Karpas-422 (cell line): Measurements from ENCODE around the gene AQP2. TPM values are rescaled to one million over a fixed set of nuclear protein-coding genes. Genes with fewer than 3 reads are reported as not detected.

ENCODE experiments used
- DNase-seq: peaks from one replicate; pipeline ENCODE4 v3.0.0-alpha.2; 2015
- H2AFZ ChIP-seq: fragments of 200-600 bp; sonication (generic); 2 replicates; pipeline ENCODE4 v1.6.1; 2014; ENCODE audit warnings: antibody characterized with exemption, low read length, mixed read lengths
- H3K27ac ChIP-seq: fragments of 200-600 bp; sonication (generic); 2 replicates; pipeline ENCODE4 v1.5.1; 2014; ENCODE audit warnings: mild to moderate bottlenecking, low read length, moderate library complexity
- H3K27me3 ChIP-seq: fragments of 200-600 bp; sonication (generic); 2 replicates; pipeline ENCODE4 v1.6.1; 2014; ENCODE audit warnings: low read length, mixed read lengths
- H3K36me3 ChIP-seq: fragments of 200-600 bp; sonication (generic); 2 replicates; pipeline ENCODE4 v1.6.1; 2014; ENCODE audit warnings: low read length, mixed read lengths; ENCODE audit not compliant: insufficient read depth
- H3K4me1 ChIP-seq: fragments of 200-600 bp; sonication (generic); 2 replicates; pipeline ENCODE4 v1.6.1; 2014; ENCODE audit warnings: mild to moderate bottlenecking, low read length, mixed read lengths
- H3K4me2 ChIP-seq: fragments of 200-600 bp; sonication (generic); 2 replicates; pipeline ENCODE4 v1.6.1; 2014; ENCODE audit warnings: low read length, low read depth, mild to moderate bottlenecking; ENCODE audit not compliant: poor library complexity, severe bottlenecking
- H3K4me3 ChIP-seq: fragments of 200-600 bp; sonication (generic); 2 replicates; pipeline ENCODE4 v1.5.1; 2014; ENCODE audit warnings: mild to moderate bottlenecking, antibody characterized with exemption, low read length, mixed read lengths
- H3K79me2 ChIP-seq: fragments of 200-600 bp; sonication (generic); 2 replicates; pipeline ENCODE4 v1.6.1; 2014; ENCODE audit warnings: mild to moderate bottlenecking, low read length, mixed read lengths
- H3K9ac ChIP-seq: fragments of 200-600 bp; sonication (generic); 2 replicates; pipeline ENCODE4 v1.6.0; 2014; ENCODE audit warnings: low read length
- H3K9me2 ChIP-seq: fragments of 200-600 bp; sonication (generic), shearing (Covaris generic); replicated peaks from 2 replicates; pipeline ENCODE4 v1.6.0; 2014; ENCODE audit warnings: mild to moderate bottlenecking, low read length, moderate library complexity; ENCODE audit not compliant: insufficient read depth
- H3K9me3 ChIP-seq: fragments of 300-700, 200-600 bp; sonication (generic); 2 replicates; pipeline ENCODE4 v1.6.1; 2014; ENCODE audit warnings: low read length, mixed read lengths
- H4K20me1 ChIP-seq: fragments of 200-600 bp; sonication (generic); 2 replicates; pipeline ENCODE4 v1.6.1; 2014; ENCODE audit warnings: mild to moderate bottlenecking, antibody characterized with exemption, low read length, low read depth; ENCODE audit not compliant: insufficient read depth
- total RNA-seq: library from RNA; depleted of rRNA; stranded (reverse); fragments of >200 nt; shearing (Covaris generic); gene quantifications from 2 replicates; pipeline ENCODE4 v1.2.3, GENCODE V29; 2014; ENCODE audit warnings: low replicate concordance

The AQP2 gene
- total RNA-seq, 1 experiment from 2014 or later, result 0.63 TPM

DNA sequence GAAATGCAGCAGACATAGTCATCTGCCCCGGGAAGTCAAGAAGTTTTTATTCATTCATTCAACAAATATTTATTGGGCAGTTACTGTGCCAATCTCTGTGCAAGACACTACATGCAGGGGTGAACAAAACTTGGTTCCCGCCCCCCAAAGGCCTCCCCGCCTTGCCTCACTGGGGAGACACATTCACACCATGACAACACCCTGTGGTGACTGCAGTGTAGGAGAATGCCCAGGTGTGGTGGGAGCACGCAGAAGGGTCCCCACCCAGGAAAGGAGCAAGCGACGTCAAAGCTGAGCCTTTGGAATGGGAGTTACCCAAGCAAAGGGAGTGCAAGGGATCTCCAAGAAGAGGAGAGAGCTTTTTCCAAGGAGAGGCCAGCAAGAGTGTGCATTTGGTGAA lies 20.6 kb downstream of the AQP2 start:
- DNase-seq, result no peak
- no peak overlapping the region for H3K27ac ChIP-seq
- no peaks in the 10 kb centered on the region for H4K20me1 ChIP-seq
- H3K4me2 ChIP-seq, result no peak overlapping the region
- peaks cover 19% of the 10 kb centered on the region for H3K4me1 ChIP-seq
- H3K9me2 ChIP-seq, result no peaks in the 10 kb centered on the region
- H3K9ac ChIP-seq, result no peak overlapping the region
- no peak overlapping the region for H2AFZ ChIP-seq
- no peak overlapping the region for H3K4me3 ChIP-seq
- H3K36me3 ChIP-seq, result no peaks in the 10 kb centered on the region
- no peaks in the 10 kb centered on the region for H3K79me2 ChIP-seq
- H3K9me3 ChIP-seq, result no peaks in the 10 kb centered on the region
- no peaks in the 10 kb centered on the region for H3K27me3 ChIP-seq

DNA sequence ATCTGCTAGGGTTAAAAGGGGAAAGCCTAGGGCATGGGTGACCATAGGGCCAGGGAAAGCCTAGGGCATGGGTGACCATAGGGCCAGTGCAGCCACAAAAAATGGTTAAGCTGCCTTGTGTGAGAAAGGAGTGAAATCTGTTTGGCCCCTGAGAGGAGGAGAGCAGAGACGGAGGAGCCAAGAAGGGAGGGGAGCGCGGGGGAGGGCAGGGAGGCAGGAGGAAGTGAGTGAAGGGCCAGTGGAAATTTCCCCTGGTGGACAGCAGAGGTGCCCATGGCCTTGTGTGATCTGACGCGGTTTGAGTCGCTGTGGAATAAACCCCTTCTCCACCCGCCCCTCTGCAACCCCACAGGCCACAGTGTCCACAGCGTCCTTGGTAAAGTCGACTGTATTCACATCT lies 21.6 kb downstream of the AQP2 start:
- Histone ChIP-seq H3K9me3 (no peaks in the 10 kb centered on the region), H3K36me3 (no peaks in the 10 kb centered on the region), H3K27me3 (no peaks in the 10 kb centered on the region), H3K4me3 (no peak overlapping the region), H3K9ac (no peak overlapping the region), H3K4me2 (no peak overlapping the region), H3K9me2 (no peaks in the 10 kb centered on the region), H3K4me1 (peaks cover 9% of the 10 kb centered on the region), H2AFZ (no peak overlapping the region), H4K20me1 (no peaks in the 10 kb centered on the region), H3K27ac (no peak overlapping the region), H3K79me2 (no peaks in the 10 kb centered on the region)
- DNase-seq, result no peak

DNA sequence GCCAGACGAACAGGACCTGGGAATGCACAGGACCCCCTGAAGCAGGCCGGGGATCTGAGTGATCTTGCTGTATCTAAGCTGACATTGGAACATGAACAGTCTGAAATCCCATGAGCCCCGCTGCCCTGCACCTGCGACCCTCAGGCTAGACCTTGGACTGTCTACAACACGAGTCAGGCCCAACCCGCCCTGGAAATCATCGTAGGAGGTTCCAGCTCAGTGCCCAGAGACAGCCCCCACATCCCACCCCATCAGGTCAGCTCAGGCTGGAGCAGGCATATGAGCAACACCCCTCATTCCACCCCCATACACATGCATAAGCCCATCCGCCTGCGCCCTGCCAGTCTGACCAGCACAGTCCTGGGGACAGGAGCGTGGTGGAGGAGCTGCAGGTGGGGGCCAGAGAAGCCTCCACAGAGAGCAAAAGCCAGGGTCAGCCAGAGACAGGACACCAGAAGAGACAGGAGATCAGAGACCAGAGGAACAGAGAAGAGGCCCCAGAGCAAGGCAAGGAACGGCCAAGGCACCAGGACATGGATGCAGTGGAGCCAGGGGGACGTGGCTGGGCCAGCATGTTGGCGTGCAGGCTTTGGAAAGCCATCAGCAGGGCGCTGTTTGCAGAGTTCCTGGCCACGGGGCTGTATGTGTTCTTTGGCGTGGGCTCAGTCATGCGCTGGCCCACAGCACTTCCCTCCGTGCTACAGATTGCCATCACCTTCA lies 22.3 kb downstream of the AQP2 start, which contains the start of gene AQP6:
TSS of gene AQP6 (plus strand) at position 307 of the 720 bp plus-strand sequence. CDS start at position 534, 227 bp downstream.
- no peak within 1 kb of the TSS for H3K4me2 ChIP-seq
- H2AFZ ChIP-seq, result no peak within 1 kb of the TSS
- peaks cover 2% of the 10 kb centered on the region for H3K4me1 ChIP-seq
- H3K9ac ChIP-seq, result no peak within 1 kb of the TSS
- H3K27me3 ChIP-seq, result no peaks in the 10 kb centered on the region
- no peak within 1 kb of the TSS for H3K27ac ChIP-seq
- H3K36me3 ChIP-seq, result no peaks in the 10 kb centered on the region
- H3K9me3 ChIP-seq, result no peaks in the 10 kb centered on the region
- H3K4me3 ChIP-seq, result no peak within 1 kb of the TSS
- H3K79me2 ChIP-seq, result no peaks in the 10 kb centered on the region
- H3K9me2 ChIP-seq, result no peaks in the 10 kb centered on the region
- H4K20me1 ChIP-seq, result no peaks in the 10 kb centered on the region
- DNase-seq, result no peak

DNA sequence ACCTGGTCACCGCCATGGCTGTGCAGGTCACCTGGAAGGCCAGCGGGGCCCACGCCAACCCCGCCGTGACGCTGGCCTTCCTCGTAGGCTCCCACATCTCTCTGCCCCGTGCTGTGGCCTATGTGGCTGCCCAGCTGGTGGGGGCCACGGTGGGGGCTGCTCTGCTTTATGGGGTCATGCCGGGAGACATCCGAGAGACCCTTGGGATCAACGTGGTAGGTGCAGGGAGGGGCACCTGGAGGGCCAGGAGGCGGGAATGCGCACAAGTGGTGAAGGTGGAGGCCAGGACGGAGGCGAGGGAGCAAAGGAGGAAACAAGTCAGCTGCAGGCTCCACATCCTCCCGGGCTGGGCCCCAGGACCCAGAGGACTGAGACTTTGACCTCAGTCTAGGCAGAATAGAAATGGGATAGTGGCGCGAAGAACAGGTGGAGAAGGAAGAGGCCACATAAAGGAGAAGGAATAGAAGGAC lies 22.9 kb downstream of the AQP2 start:
- Histone ChIP-seq H2AFZ (no peak overlapping the region), H4K20me1 (no peaks in the 10 kb centered on the region), H3K4me3 (no peak overlapping the region), H3K9me3 (no peaks in the 10 kb centered on the region), H3K79me2 (no peaks in the 10 kb centered on the region), H3K9me2 (no peaks in the 10 kb centered on the region), H3K4me1 (no peaks in the 10 kb centered on the region), H3K9ac (no peak overlapping the region), H3K27me3 (no peaks in the 10 kb centered on the region), H3K4me2 (no peak overlapping the region), H3K36me3 (no peaks in the 10 kb centered on the region), H3K27ac (no peak overlapping the region)
- DNase-seq, result no peak

DNA sequence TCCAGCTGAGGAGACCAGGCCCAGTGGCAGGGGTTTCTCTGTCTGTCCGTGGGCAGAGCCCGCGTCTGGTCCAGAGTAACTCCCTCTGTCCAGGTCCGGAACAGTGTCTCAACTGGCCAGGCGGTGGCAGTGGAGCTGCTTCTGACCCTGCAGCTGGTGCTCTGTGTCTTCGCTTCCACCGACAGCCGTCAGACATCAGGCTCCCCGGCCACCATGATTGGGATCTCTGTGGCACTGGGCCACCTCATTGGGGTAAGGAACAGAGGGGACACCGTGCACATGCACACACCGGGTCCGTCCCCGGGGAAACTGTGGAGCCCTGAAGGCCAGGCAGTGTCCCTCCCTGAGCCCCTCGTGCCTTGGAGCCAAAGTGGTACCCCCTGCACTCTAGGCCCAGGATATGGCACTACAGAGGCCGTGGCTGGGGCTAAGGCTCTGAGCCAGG lies 23.7 kb downstream of the AQP2 start:
- Histone ChIP-seq H3K9me3 (no peaks in the 10 kb centered on the region), H3K4me3 (no peak overlapping the region), H3K9ac (no peak overlapping the region), H3K9me2 (no peaks in the 10 kb centered on the region), H4K20me1 (no peaks in the 10 kb centered on the region), H3K4me1 (no peaks in the 10 kb centered on the region), H3K79me2 (no peaks in the 10 kb centered on the region), H3K27me3 (no peaks in the 10 kb centered on the region), H3K4me2 (no peak overlapping the region), H3K27ac (no peak overlapping the region), H2AFZ (no peak overlapping the region), H3K36me3 (no peaks in the 10 kb centered on the region)
- DNase-seq, result no peak

DNA sequence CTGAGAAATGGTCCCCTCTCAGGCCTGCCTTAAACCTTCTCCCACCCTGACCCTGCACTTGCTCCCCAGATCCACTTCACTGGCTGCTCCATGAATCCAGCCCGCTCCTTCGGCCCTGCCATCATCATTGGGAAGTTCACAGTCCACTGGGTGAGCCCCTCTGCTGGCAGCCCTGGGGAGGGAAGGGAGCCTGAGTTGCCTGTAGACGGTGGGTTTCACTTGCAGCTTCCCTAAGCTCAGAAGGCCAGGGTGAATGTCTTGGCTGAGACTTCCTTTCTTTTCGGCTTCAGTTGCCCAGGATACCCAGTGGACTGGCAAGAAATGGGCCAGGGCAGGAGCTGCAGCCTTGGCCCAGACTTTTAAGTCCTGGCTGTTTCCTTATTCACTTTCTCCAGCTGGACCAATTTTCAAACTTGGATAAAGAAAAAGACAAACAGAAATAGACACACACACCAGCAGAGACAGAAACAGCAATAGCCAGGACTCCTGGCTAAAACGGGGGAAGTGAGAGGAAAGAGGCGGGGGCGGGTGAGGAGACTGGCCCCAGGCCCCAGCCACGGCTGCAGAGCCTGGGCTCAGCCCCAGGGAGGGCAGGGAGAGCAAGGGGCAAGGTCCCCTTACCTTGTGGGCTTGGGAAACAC lies 24.3 kb downstream of the AQP2 start:
- Histone ChIP-seq H3K4me2 (no peak overlapping the region), H3K4me1 (no peaks in the 10 kb centered on the region), H3K9me2 (no peaks in the 10 kb centered on the region), H3K9ac (no peak overlapping the region), H3K79me2 (no peaks in the 10 kb centered on the region), H2AFZ (no peak overlapping the region), H3K36me3 (no peaks in the 10 kb centered on the region), H3K27ac (no peak overlapping the region), H3K27me3 (no peaks in the 10 kb centered on the region), H3K4me3 (no peak overlapping the region), H3K9me3 (no peaks in the 10 kb centered on the region), H4K20me1 (no peaks in the 10 kb centered on the region)
- no peak for DNase-seq

DNA sequence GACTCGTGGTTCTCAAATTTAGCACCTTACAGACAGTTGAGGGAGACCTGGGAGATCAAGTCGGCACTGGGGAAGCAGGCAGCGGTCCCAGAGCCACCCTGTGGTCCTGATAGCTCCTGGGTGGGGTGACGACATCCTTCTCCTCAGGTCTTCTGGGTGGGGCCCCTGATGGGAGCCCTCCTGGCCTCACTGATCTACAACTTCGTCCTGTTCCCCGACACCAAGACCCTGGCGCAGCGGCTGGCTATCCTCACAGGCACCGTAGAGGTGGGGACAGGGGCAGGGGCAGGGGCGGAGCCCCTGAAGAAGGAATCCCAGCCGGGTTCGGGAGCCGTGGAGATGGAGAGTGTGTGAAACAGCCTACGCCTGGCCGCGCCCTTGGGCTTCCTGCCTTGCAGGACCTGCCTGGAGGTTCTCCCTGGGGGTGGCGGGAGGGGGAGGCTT lies 24.8 kb downstream of the AQP2 start:
- H3K27me3 ChIP-seq, result no peaks in the 10 kb centered on the region
- H2AFZ ChIP-seq, result no peak overlapping the region
- no peak overlapping the region for H3K27ac ChIP-seq
- H3K4me3 ChIP-seq, result no peak overlapping the region
- no peak overlapping the region for H3K4me2 ChIP-seq
- no peaks in the 10 kb centered on the region for H3K9me3 ChIP-seq
- no peak overlapping the region for H3K9ac ChIP-seq
- no peaks in the 10 kb centered on the region for H3K79me2 ChIP-seq
- H3K9me2 ChIP-seq, result no peaks in the 10 kb centered on the region
- DNase-seq, result no peak
- H3K36me3 ChIP-seq, result no peaks in the 10 kb centered on the region
- no peaks in the 10 kb centered on the region for H4K20me1 ChIP-seq
- no peaks in the 10 kb centered on the region for H3K4me1 ChIP-seq

DNA sequence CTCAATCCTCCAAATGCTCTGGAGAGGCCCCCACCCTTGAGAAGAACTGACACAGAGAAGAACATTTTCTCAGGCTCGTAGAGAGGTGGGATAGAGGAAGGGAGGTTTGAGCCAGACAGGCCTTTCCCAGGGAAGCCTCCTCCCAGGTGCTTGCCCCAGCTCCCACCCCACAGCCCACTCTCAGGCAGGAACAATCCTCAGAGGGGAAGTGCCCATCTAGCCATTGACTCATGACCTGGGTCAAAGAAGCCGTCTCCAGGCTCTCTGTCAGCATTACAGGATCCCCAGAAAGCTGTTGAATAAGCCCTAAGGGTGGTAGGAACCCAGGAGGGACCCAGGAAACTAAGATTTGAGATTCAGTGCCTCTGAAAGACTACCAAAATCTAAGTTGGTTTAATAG lies 26.0 kb downstream of the AQP2 start:
- DNase-seq, result no peak
- Histone ChIP-seq H3K4me3 (no peak overlapping the region), H4K20me1 (no peaks in the 10 kb centered on the region)

More for the DNA sequence above, 26.0 kb downstream of the AQP2 start:
- H3K9me3 ChIP-seq, result no peaks in the 10 kb centered on the region
- H3K27ac ChIP-seq, result no peak overlapping the region
- no peak overlapping the region for H3K4me2 ChIP-seq
- no peak overlapping the region for H2AFZ ChIP-seq
- no peaks in the 10 kb centered on the region for H3K79me2 ChIP-seq
- no peaks in the 10 kb centered on the region for H3K36me3 ChIP-seq
- no peaks in the 10 kb centered on the region for H3K4me1 ChIP-seq
- no peak overlapping the region for H3K9ac ChIP-seq
- no peaks in the 10 kb centered on the region for H3K9me2 ChIP-seq
- no peaks in the 10 kb centered on the region for H3K27me3 ChIP-seq
